Measurements from ENCODE around the gene ACBD3. TPM values are rescaled to one million over a fixed set of nuclear protein-coding genes. Genes with fewer than 3 reads are reported as not detected.
A peak's percentile ranks its signal among the peaks of the same experiment; 100 is the strongest.

Gene ACBD3
- total RNA-seq, 4 donors from 2014 or later = 37.0 to 64.7 (median 52.1) TPM

- no peak for DNase-seq
- no peaks in the 10 kb centered on the region for H3K9me3 ChIP-seq
- no peaks in the 10 kb centered on the region for H3K27me3 ChIP-seq
- intact Hi-C loops (cut with DNase I) = no loop called here
- WGBS, 2 donors = 54 to 56% methylated on average over 5 of the region's 5 CpGs
- H3K27ac ChIP-seq = no peak overlapping the region
- H3K4me1 ChIP-seq = no peaks in the 10 kb centered on the region
- H3K4me3 ChIP-seq = no peak overlapping the region
- TF ChIP-seq POLR2A (IDR thresholded peaks at IDR 0.05) (no peak), CTCF (IDR thresholded peaks at IDR 0.05) (peak in 2 of 6 experiments; percentile 18 to 32)
- H3K36me3 ChIP-seq = no peaks in the 10 kb centered on the region
Observed at GRCh38 chr1:226201029-226201593, 14.6 kb upstream of the ACBD3 start.

- intact Hi-C loops (cut with DNase I) = no loop called here
- no peak for TF ChIP-seq CTCF (IDR thresholded peaks at IDR 0.05)
- no peak for TF ChIP-seq POLR2A (IDR thresholded peaks at IDR 0.05)
- Histone ChIP-seq H3K27me3 (no peaks in the 10 kb centered on the region), H3K9me3 (no peaks in the 10 kb centered on the region), H3K4me3 (no peak overlapping the region), H3K27ac (no peak overlapping the region), H3K4me1 (no peaks in the 10 kb centered on the region), H3K36me3 (no peaks in the 10 kb centered on the region)
- WGBS, 2 donors = 53 to 65% methylated on average over 2 of the region's 2 CpGs
- DNase-seq = no peak
Observed at GRCh38 chr1:226199971-226200370, 13.4 kb upstream of the ACBD3 start.

- H3K9me3 ChIP-seq = no peaks in the 10 kb centered on the region
- WGBS, 2 donors = 79 to 88% methylated on average over 1 of the region's 1 CpG
- no peaks in the 10 kb centered on the region for H3K36me3 ChIP-seq
- no peak overlapping the region for H3K4me3 ChIP-seq
- intact Hi-C loops (cut with DNase I) = no loop called here
- no peak for DNase-seq
- no peak for TF ChIP-seq POLR2A (IDR thresholded peaks at IDR 0.05)
- no peak for TF ChIP-seq CTCF (IDR thresholded peaks at IDR 0.05)
- no peaks in the 10 kb centered on the region for H3K27me3 ChIP-seq
- no peaks in the 10 kb centered on the region for H3K4me1 ChIP-seq
- H3K27ac ChIP-seq = no peak overlapping the region
Observed at GRCh38 chr1:226195144-226195543, 8.6 kb upstream of the ACBD3 start.

GRCh38 chr1:226187380-226187779 is 839 bp upstream of the ACBD3 start:
- Histone ChIP-seq H3K9me3 (no peaks in the 10 kb centered on the region), H3K4me1 (peaks cover 15 to 41% (median 23%) of the 10 kb centered on the region in 3 donors), H3K4me3 (peak overlapping the region; percentile 80 to 96 (median 82)), H3K27ac (peak overlapping the region in 3 of 4 donors; percentile 97 to 99 (median 97)), H3K27me3 (no peaks in the 10 kb centered on the region), H3K36me3 (no peaks in the 10 kb centered on the region)
- TF ChIP-seq POLR2A (IDR thresholded peaks at IDR 0.05) (no peak), CTCF (IDR thresholded peaks at IDR 0.05) (no peak)
- no peak for DNase-seq
- intact Hi-C loops (cut with DNase I) = no loop called here
- WGBS, 2 donors = 81 to 90% methylated on average over 6 to 7 of the region's 7 CpGs

- Histone ChIP-seq H3K36me3 (no peaks in the 10 kb centered on the region), H3K4me3 (peak overlapping the region; percentile 80 to 96 (median 82)), H3K9me3 (no peaks in the 10 kb centered on the region), H3K4me1 (peaks cover 19 to 45% (median 27%) of the 10 kb centered on the region in 3 donors), H3K27ac (peak overlapping the region; percentile 95 to 99 (median 97)), H3K27me3 (no peaks in the 10 kb centered on the region)
- no peak for TF ChIP-seq POLR2A (IDR thresholded peaks at IDR 0.05)
- TF ChIP-seq CTCF (IDR thresholded peaks at IDR 0.05) = peak in 2 of 6 experiments; percentile 18 to 32
- intact Hi-C loops (cut with DNase I) = no loop called here
- DNase-seq = no peak
- WGBS, 2 donors = 25 to 36% methylated on average over 3 of the region's 10 CpGs
Observed at GRCh38 chr1:226187019-226187322, 430 bp upstream of the ACBD3 start.

Measured in esophagus squamous epithelium (tissue), 5 donors.